Spleen (tissue), 11 donors: ENCODE measurements around the gene GLP2R. TPM values are rescaled to one million over a fixed set of nuclear protein-coding genes. Genes with fewer than 3 reads are reported as not detected.

Experiments
- DNase-seq: peaks from one replicate; pipeline ENCODE4 v3.0.0-alpha.2; 2020
- H3K27ac ChIP-seq, 8 donors: fragments of 200-600 bp; sonication (generic) in 7 of 8; 1 replicate in 4 of 8; 2 replicates in 4 of 8; pipeline versions ENCODE4 v1.5.0 to v1.8.0; 2016 to 2021; ENCODE audit warnings: inconsistent platforms in 4 of 8, mild to moderate bottlenecking in 4 of 8, moderate library complexity in 1 of 8
- H3K27me3 ChIP-seq, 7 donors: fragments of 200-600 bp; sonication (generic) in 6 of 7; replicated peaks in 1 of 7; 1 replicate in 4 of 7; 2 replicates in 3 of 7; pipeline versions ENCODE4 v1.5.0 to v1.8.0; 2016 to 2021; ENCODE audit warnings: inconsistent platforms in 3 of 7, mild to moderate bottlenecking in 1 of 7
- H3K36me3 ChIP-seq, 6 donors: fragments of 200-600 bp; sonication (generic) in 5 of 6; 1 replicate in 4 of 6; 2 replicates in 2 of 6; pipeline versions ENCODE4 v1.5.0 to v1.8.0; 2016 to 2021; ENCODE audit warnings: inconsistent platforms in 2 of 6
- H3K4me1 ChIP-seq, 6 donors: fragments of 200-600 bp; sonication (generic) in 5 of 6; 1 replicate in 3 of 6; 2 replicates in 3 of 6; pipeline versions ENCODE4 v1.5.0 to v1.8.0; 2016 to 2021; ENCODE audit warnings: inconsistent platforms in 3 of 6
- H3K4me3 ChIP-seq, 8 donors: fragments of 200-600 bp; sonication (generic) in 7 of 8; 1 replicate in 4 of 8; 2 replicates in 4 of 8; pipeline versions ENCODE4 v1.5.0 to v1.8.0; 2016 to 2021; ENCODE audit warnings: inconsistent platforms in 4 of 8, mild to moderate bottlenecking in 4 of 8, moderate library complexity in 2 of 8
- H3K9me3 ChIP-seq, 8 donors: fragments of 200-600 bp; sonication (generic) in 7 of 8; 1 replicate in 4 of 8; 2 replicates in 4 of 8; pipeline versions ENCODE4 v1.5.0 to v1.8.0; 2016 to 2021; ENCODE audit warnings: inconsistent platforms in 4 of 8
- CTCF ChIP-seq, 11 experiments: fragments of 200-600 bp in 7 of 11; fragments of 450-650 bp in 4 of 11; sonication (generic) in 4 of 11; IDR thresholded peaks in 8 of 11; conservative IDR thresholded peaks in 3 of 11; 1 replicate in 7 of 11; 2 replicates in 4 of 11; pipeline versions ENCODE4 v1.4.0 to v1.8.0; 2016 to 2021; ENCODE audit warnings: antibody characterized with exemption in 11 of 11, inconsistent platforms in 4 of 11, mild to moderate bottlenecking in 1 of 11
- POLR2A ChIP-seq, 3 donors: fragments of 450-650 bp; IDR thresholded peaks; one replicate each; pipeline ENCODE4 v1.5.1; 2017; ENCODE audit warnings: antibody characterized with exemption in 3 of 3, mild to moderate bottlenecking in 1 of 3
- POLR2AphosphoS5 ChIP-seq, 3 donors: sonication (generic); formaldehyde crosslinking; IDR thresholded peaks; one replicate each; pipeline ENCODE4 v1.5.1; 2017; ENCODE audit warnings: antibody characterized with exemption in 3 of 3
- WGBS, 5 donors: extraction: QIAGEN DNeasy Blood & Tissue Kit in 3 of 5; methylation state at CpG; one replicate each; pipeline versions ENCODE4 v1.1.5 to v1.1.7; 2013 to 2018; 5-methylcytosine and 5-hydroxymethylcytosine counted together
- intact Hi-C: fragments of 100-400 bp; cut with DNase I; formaldehyde crosslinking; loops from one replicate; pipeline ENCODE4 v1.15.0; 2023; ENCODE audit warnings: low total_unique reads
- polyA plus RNA-seq, 3 donors: library from polyadenylated mRNA; stranded (reverse); fragments of 200-250 nt; gene quantifications; one replicate each; pipeline ENCODE4 v1.2.1, GENCODE V29; 2013
- total RNA-seq, 7 donors: library from RNA; depleted of rRNA in 3 of 7; stranded (reverse); fragments of >200 nt in 3 of 7; fragmentation: NEBNext Ultra II Directional in 4 of 7; extraction: Animal tissue kit (Norgen Biotek cat#: 25700) in 4 of 7; gene quantifications; one replicate each; pipeline versions ENCODE4 v1.1.0 to v1.2.1, GENCODE V29; 2016 to 2021
- donor health status: healthy with polysubstance abuse.
- donor health status: DM: no; HTN: no; CAD: no; lungs with moderate emphysema.
- donor health status: DM: no; HTN: no; CAD: no.
- donor health status: Bipolar disorder and iron deficiency.
- donor health status: healthy.
- donor health status: DM: no; HTN: no; CAD: no.
- donor health status: DM: yes; HTN: yes; CAD: no.

GLP2R gene
- total and polyA plus RNA-seq, 10 donors: 0.07 to 0.63 (median 0.15) TPM; not detected in 4

- TF ChIP-seq POLR2AphosphoS5 (IDR thresholded peaks at IDR 0.05): no peak
- no peak for TF ChIP-seq CTCF (IDR thresholded peaks at IDR 0.05 in 8 of 11, conservative IDR thresholded peaks at IDR 0.05 in 3 of 11)
- TF ChIP-seq POLR2A (IDR thresholded peaks at IDR 0.05): no peak
- H3K9me3 ChIP-seq: no peaks in the 10 kb centered on the region
- H3K4me1 ChIP-seq: no peaks in the 10 kb centered on the region
- peaks cover 0 to 55% (median 3%) of the 10 kb centered on the region in 7 donors for H3K27me3 ChIP-seq
- H3K27ac ChIP-seq: no peak overlapping the region
- H3K4me3 ChIP-seq: no peak overlapping the region
- intact Hi-C loops: no loop called here
- no peak for DNase-seq
- 76 to 86% (median 79%) methylated on average over 8 of the region's 8 CpGs for WGBS, 5 donors
- H3K36me3 ChIP-seq: no peaks in the 10 kb centered on the region
Measured at GRCh38 chr17:9824797-9825338, 856 bp upstream of the GLP2R start.

GRCh38 chr17:9828296-9829295 lies 2.9 kb downstream of the GLP2R start:
- WGBS, 5 donors: 62 to 80% (median 78%) methylated on average over 12 to 13 of the region's 13 CpGs
- H3K4me3 ChIP-seq: no peak overlapping the region
- TF ChIP-seq CTCF (IDR thresholded peaks at IDR 0.05 in 8 of 11, conservative IDR thresholded peaks at IDR 0.05 in 3 of 11): no peak
- no peak for TF ChIP-seq POLR2A (IDR thresholded peaks at IDR 0.05)
- TF ChIP-seq POLR2AphosphoS5 (IDR thresholded peaks at IDR 0.05): no peak
- H3K36me3 ChIP-seq: no peaks in the 10 kb centered on the region
- intact Hi-C loops: no loop called here
- H3K27me3 ChIP-seq: peaks cover 0 to 59% (median 3%) of the 10 kb centered on the region in 7 donors
- no peaks in the 10 kb centered on the region for H3K9me3 ChIP-seq
- H3K27ac ChIP-seq: no peak overlapping the region
- DNase-seq: no peak
- no peaks in the 10 kb centered on the region for H3K4me1 ChIP-seq

GRCh38 chr17:9829343-9829742 lies 3.6 kb downstream of the GLP2R start:
- peaks cover 0 to 51% (median under 1%) of the 10 kb centered on the region in 7 donors for H3K27me3 ChIP-seq
- TF ChIP-seq POLR2A (IDR thresholded peaks at IDR 0.05) (no peak), CTCF (IDR thresholded peaks at IDR 0.05 in 8 of 11, conservative IDR thresholded peaks at IDR 0.05 in 3 of 11) (no peak), POLR2AphosphoS5 (IDR thresholded peaks at IDR 0.05) (no peak)
- WGBS, 5 donors: 84 to 94% (median 90%) methylated on average over 2 of the region's 2 CpGs
- no peak overlapping the region for H3K27ac ChIP-seq
- DNase-seq: no peak
- H3K4me1 ChIP-seq: no peaks in the 10 kb centered on the region
- intact Hi-C loops: no loop called here
- no peaks in the 10 kb centered on the region for H3K36me3 ChIP-seq
- no peaks in the 10 kb centered on the region for H3K9me3 ChIP-seq
- H3K4me3 ChIP-seq: no peak overlapping the region

GRCh38 chr17:9830711-9831110 lies 5.0 kb downstream of the GLP2R start:
- peaks cover 0 to 41% (median 0%) of the 10 kb centered on the region in 7 donors for H3K27me3 ChIP-seq
- no peak overlapping the region for H3K4me3 ChIP-seq
- no peaks in the 10 kb centered on the region for H3K36me3 ChIP-seq
- WGBS, 5 donors: 67 to 91% (median 85%) methylated on average over 2 of the region's 2 CpGs
- DNase-seq: no peak
- no peaks in the 10 kb centered on the region for H3K9me3 ChIP-seq
- intact Hi-C loops: no loop called here
- TF ChIP-seq POLR2AphosphoS5 (IDR thresholded peaks at IDR 0.05) (no peak), POLR2A (IDR thresholded peaks at IDR 0.05) (no peak), CTCF (IDR thresholded peaks at IDR 0.05 in 8 of 11, conservative IDR thresholded peaks at IDR 0.05 in 3 of 11) (no peak)
- no peaks in the 10 kb centered on the region for H3K4me1 ChIP-seq
- H3K27ac ChIP-seq: no peak overlapping the region
